ENCODE data around the gene IREB2.
A peak's percentile ranks its signal among the peaks of the same experiment; 100 is the strongest.

IREB2 gene, protein sequence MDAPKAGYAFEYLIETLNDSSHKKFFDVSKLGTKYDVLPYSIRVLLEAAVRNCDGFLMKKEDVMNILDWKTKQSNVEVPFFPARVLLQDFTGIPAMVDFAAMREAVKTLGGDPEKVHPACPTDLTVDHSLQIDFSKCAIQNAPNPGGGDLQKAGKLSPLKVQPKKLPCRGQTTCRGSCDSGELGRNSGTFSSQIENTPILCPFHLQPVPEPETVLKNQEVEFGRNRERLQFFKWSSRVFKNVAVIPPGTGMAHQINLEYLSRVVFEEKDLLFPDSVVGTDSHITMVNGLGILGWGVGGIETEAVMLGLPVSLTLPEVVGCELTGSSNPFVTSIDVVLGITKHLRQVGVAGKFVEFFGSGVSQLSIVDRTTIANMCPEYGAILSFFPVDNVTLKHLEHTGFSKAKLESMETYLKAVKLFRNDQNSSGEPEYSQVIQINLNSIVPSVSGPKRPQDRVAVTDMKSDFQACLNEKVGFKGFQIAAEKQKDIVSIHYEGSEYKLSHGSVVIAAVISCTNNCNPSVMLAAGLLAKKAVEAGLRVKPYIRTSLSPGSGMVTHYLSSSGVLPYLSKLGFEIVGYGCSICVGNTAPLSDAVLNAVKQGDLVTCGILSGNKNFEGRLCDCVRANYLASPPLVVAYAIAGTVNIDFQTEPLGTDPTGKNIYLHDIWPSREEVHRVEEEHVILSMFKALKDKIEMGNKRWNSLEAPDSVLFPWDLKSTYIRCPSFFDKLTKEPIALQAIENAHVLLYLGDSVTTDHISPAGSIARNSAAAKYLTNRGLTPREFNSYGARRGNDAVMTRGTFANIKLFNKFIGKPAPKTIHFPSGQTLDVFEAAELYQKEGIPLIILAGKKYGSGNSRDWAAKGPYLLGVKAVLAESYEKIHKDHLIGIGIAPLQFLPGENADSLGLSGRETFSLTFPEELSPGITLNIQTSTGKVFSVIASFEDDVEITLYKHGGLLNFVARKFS

DNA sequence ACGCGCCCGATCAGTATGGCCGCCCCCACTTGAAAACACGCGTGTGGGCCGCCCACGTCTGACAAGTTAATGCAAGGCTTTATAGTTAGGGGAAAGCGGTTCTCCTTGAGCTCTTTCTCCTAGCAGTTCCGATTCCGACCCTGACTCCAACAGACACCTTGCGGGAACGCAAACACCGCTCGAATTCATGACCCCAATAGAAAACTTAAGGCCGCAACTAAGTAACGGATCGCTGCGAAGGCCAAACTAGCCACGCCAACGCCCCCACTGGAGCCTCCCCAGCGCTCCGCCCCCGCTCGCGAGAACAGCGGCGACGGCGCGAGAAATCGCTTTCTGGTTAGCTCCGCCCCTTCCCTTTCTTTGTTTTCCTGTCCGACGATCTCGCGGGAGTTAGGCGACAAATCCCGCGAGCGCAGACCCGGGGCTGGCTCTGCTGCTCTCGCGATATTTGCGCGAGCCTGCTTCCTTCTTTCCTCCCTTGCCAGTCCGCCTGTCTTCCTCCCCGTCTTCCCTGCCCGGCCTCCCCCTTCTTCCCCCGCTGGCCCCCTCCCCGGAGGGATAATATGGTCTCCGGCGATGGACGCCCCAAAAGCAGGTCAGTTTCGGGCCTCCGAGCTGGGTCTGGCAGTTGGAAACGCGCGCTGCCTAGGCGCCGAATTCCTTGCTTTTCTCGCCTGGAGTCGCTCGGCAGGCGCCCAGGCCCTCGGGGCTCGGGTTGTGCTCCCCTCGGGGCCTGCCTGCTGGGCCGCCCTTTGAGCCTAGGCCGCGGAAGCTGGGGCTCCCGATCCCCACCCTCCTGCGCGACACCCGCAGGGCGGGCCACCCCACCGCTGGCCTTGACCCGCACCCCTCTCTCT is at the start of gene IREB2:
TSS of gene IREB2 (plus strand) at position 455 of the 857 bp plus-strand sequence. CDS start at position 577, 122 bp downstream.
- H3K27me3 Mint-ChIP-seq = no peaks in the 10 kb centered on the region
- H3K27ac Mint-ChIP-seq = peak within 1 kb of the TSS; percentile 84 to 98
- peaks cover 41% of the 10 kb centered on the region for H3K4me1 Mint-ChIP-seq
- peak; percentile 87 for ATAC-seq
- no peaks in the 10 kb centered on the region for H3K9me3 Mint-ChIP-seq
- H3K4me3 Mint-ChIP-seq = peak within 1 kb of the TSS; percentile 80 to 95
- DNase-seq = peak; percentile 99

DNA sequence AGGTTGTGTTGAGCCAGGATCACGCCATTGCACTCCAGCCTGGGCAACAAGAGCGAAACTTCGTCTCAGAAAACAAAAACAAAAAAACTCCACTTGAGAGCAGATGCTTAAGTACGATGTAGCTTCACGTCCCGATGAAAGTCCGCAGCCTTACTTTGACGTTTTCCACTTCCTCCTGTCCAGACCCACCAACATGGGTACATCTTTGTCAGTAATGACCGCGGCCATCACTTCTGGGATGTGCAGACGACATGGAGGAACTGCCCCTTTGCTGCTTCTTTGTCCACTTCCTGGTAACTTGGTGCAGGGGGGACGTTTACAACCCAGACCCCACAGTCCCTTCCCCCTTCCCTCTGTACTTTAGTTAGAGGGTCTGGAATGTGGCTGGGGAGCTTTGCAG is 49.2 kb upstream of the IREB2 start:
- no peaks in the 10 kb centered on the region for H3K4me1 Mint-ChIP-seq
- H3K4me3 Mint-ChIP-seq = no peak overlapping the region
- peaks cover 24% of the 10 kb centered on the region for H3K27me3 Mint-ChIP-seq
- H3K27ac Mint-ChIP-seq = no peak overlapping the region
- DNase-seq (no peak), ATAC-seq (no peak)
- no peaks in the 10 kb centered on the region for H3K9me3 Mint-ChIP-seq

DNA sequence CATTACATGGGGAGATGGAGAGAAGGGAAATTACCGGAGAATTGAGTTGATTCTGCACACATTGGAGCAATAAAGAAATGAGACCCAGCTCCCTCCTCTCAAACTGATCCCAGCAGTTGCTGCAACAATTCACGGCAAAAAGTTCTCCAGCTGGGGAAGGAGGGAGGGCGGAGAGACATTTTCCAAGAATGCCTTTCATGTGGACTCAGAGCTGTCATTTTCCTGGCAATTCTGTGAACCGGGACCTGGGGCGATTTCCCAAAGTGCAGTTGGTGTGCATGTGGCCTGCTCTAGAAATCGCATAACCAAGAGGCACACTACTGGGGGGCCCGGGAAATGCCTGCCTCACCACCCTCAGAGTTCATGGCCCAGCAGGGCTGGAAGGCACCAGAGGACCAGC is 48.7 kb upstream of the IREB2 start:
- ATAC-seq (no peak), DNase-seq (no peak)
- Mint-ChIP-seq H3K27me3 (peaks cover 24% of the 10 kb centered on the region), H3K9me3 (no peaks in the 10 kb centered on the region), H3K4me1 (no peaks in the 10 kb centered on the region), H3K4me3 (no peak overlapping the region), H3K27ac (no peak overlapping the region)

DNA sequence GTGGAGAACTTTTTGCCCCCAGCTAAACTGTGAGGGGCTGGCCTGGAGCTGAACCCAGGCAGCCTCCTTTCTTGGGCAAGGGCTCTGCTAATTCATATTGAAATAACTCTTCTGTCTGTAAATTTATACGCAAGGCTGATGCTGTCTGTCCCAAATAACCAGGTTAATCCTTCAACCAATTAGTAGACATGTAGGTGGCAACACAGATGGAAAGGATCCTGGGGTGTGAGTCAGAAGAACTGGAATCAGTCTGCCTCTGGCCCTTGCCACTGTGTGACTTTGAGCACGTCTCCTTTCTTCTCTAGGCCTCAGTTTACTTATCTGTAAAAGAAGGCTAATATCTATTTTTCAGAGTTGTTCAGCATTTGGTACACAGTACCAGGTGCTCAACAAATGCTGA is 48.3 kb upstream of the IREB2 start:
- Mint-ChIP-seq H3K9me3 (no peaks in the 10 kb centered on the region), H3K27ac (peak overlapping the region in 1 of 2 donors; percentile 43), H3K4me1 (no peaks in the 10 kb centered on the region), H3K4me3 (no peak overlapping the region), H3K27me3 (peaks cover 21% of the 10 kb centered on the region)
- DNase-seq (no peak), ATAC-seq (no peak)

DNA sequence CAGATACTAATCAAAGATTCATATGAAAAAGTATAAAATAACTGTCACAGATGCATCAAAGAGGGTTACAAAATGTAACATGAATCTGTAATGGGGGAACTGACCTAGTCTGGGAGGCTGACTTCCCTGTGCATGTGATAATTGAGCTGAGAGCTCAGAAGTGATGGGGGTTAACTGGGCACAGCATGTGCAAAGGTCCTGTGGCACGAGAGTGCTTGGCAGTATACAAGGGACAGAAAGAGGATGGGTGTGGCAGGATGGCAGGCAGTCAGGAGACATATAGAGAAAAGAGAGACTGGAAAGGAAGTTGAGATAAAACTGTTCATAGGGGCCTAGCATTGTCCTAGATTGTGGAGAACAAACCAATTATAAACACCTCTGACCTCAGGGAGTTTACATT is 47.8 kb upstream of the IREB2 start:
- Mint-ChIP-seq H3K4me1 (no peaks in the 10 kb centered on the region), H3K4me3 (no peak overlapping the region), H3K27me3 (peaks cover 16% of the 10 kb centered on the region), H3K27ac (peak overlapping the region in 1 of 2 donors; percentile 8), H3K9me3 (no peaks in the 10 kb centered on the region)
- DNase-seq (no peak), ATAC-seq (no peak)

DNA sequence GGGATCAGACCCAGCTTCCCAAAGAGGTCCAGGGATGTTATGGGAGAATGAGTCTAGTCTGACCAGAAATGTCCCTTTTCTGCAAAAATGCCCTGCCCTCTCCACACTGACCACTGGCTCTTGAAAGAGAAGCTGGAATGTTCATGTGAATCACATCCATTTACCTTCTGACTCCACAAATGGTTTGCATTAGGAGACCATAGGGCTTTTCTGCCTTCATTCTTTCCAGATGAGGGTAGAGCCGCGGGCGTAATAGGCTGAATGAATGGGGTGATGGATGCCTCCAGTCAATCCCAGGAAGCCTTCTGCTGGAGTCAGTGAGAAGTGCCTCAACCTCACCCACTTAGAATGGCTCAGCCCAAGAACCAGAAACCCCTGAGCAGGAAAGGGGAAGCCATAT is 47.2 kb upstream of the IREB2 start:
- Mint-ChIP-seq H3K27ac (no peak overlapping the region), H3K27me3 (peaks cover 10% of the 10 kb centered on the region), H3K4me1 (no peaks in the 10 kb centered on the region), H3K9me3 (no peaks in the 10 kb centered on the region), H3K4me3 (no peak overlapping the region)
- DNase-seq = no peak
- no peak for ATAC-seq

DNA sequence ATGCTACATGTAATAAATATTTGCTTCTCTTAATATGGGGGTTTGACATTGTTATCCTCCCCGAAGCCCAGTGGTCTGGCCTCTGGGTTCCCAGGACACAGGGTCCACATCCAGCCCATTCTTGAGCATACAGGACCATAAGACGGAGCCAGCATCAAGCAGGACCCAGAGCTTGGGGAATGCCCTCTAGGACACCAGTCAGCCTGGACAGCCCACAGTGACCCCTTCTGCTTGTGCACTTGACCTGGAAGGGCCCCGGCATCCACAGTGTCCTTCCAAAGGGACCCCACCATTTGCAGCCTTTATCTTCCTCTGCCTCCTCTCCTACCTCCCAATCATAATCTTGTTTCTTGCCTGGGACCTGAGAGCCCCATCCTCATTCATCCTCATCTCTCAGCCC is 46.2 kb upstream of the IREB2 start:
- H3K4me3 Mint-ChIP-seq = no peak overlapping the region
- no peaks in the 10 kb centered on the region for H3K9me3 Mint-ChIP-seq
- no peaks in the 10 kb centered on the region for H3K4me1 Mint-ChIP-seq
- no peak overlapping the region for H3K27ac Mint-ChIP-seq
- DNase-seq (no peak), ATAC-seq (no peak)
- peaks cover under 1% of the 10 kb centered on the region for H3K27me3 Mint-ChIP-seq

DNA sequence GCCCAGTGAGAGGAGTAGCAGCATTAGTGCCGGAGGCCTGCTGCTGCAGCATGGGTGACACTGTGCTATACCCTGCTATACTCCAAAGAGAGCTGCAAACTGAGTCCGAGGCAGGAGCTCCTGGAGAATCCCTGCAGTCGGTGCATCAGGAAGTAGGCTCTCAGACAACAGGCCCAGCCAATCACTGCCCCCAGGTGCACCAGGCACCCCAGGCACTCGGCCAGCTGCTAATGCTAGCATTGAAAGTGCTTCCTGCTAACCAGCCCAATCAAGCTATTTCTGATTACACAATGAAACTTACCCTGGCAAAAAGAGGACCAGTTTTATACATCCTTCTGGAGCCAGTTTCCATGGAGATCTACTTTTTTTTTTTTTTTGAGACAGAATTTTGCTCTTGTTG is 45.6 kb upstream of the IREB2 start:
- Mint-ChIP-seq H3K4me1 (no peaks in the 10 kb centered on the region), H3K9me3 (no peaks in the 10 kb centered on the region), H3K27ac (no peak overlapping the region), H3K27me3 (no peaks in the 10 kb centered on the region), H3K4me3 (no peak overlapping the region)
- no peak for DNase-seq
- ATAC-seq = no peak

DNA sequence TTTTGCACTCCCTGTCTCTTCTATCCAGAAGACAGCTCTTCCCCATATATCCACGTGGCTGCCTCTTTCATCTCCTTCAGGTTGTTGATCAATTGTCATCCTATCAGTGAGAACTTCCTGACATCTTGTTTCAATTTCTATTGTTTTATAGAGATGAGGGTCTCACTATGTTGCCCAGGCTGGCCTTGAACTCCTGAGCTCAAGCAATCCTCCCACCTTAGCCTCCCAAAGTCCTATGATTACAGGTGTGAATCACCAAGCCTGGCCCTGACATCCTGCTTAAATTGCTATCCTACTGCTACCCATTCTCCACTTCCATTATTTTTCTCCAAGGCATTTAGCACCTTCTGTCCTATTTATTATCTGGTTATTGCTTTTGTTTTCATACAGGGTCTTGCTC is 44.9 kb upstream of the IREB2 start:
- Mint-ChIP-seq H3K27ac (no peak overlapping the region), H3K4me3 (no peak overlapping the region), H3K9me3 (no peaks in the 10 kb centered on the region), H3K27me3 (no peaks in the 10 kb centered on the region), H3K4me1 (no peaks in the 10 kb centered on the region)
- ATAC-seq (no peak), DNase-seq (no peak)

DNA sequence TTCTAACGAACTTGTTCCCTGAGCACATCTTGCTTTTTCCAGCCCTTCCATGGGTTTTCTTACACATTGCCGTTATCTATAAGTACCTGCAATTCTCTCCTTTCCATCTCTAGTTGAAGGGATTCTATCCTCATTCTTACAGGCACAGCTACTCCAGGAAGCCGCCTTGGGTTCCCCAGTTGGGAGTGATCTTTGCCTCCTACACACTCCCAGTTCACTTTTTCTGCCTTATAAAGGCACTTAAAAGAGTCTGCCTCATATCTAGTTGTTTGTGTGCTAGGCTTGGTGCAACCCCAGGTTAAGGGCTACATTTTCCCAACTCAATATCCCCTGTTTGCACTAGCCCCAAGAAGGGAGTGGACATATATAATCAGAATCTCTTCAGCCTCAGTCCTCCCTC is 44.0 kb upstream of the IREB2 start:
- DNase-seq (no peak), ATAC-seq (no peak)
- no peaks in the 10 kb centered on the region for H3K27me3 Mint-ChIP-seq
- H3K27ac Mint-ChIP-seq = peak overlapping the region in 1 of 2 donors; percentile 33
- H3K4me3 Mint-ChIP-seq = no peak overlapping the region
- H3K4me1 Mint-ChIP-seq = no peaks in the 10 kb centered on the region
- no peaks in the 10 kb centered on the region for H3K9me3 Mint-ChIP-seq

DNA sequence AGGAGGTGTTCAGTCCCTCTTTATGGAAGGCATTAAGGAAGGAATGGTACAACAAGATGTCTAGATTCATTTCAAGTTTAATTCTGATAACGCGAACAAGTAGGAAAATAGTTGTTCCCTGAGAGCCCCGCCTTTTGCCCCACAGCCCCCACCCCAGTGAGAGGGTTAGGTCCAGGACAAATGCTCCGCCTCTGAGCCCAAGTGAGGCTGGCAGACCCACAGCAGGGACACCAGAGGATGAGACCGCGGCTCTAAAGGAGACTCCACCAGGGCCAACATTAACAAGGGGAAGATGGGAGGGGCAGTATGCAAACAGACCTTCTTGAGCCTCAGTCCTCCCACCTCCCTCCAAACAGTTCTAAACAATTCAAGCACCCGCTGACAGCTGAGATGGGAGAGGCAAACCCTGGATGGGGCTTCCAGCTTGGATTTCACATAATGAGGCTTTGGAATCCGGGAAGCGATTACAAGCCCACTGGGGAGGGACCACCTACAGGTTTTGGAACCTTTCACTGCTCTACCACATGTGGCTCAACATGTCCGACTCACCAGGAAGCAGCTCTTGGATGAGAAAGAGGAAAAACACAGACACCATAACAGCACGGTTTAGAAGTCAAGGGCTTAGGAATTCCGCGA is 42.9 kb upstream of the IREB2 start:
- H3K27me3 Mint-ChIP-seq = no peaks in the 10 kb centered on the region
- ATAC-seq (no peak), DNase-seq (no peak)
- no peaks in the 10 kb centered on the region for H3K9me3 Mint-ChIP-seq
- H3K27ac Mint-ChIP-seq = peak overlapping the region in 1 of 2 donors; percentile 66
- H3K4me3 Mint-ChIP-seq = no peak overlapping the region
- no peaks in the 10 kb centered on the region for H3K4me1 Mint-ChIP-seq

DNA sequence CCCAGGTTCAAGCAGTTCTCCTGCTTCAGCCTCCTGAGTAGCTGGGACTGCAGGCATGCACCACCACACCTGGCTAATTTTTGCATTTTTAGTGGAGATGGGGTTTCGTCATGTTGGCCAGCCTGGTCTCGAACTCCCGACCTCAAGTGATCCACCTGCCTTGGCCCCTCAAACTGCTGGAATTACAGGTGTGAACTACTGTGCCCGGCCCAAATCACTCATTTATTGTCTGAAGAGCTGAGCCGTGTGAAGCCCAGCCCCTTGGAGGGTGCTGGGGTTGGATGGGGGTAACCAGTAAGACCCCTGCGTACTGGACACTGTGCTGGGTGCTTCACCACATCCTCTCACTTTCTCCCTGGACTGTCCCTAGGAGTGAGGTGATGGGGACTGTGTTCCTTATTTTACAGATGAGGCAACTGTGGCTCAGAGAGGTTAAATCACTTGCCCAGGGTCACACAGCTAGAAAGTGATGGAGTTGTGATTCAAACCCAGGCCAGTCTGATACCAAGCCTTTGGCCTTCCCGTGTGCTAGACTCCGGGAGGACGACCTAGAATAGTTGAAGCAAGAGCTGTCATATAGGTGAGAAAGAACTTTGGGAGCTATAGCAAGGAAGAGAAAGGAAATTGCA is 41.7 kb upstream of the IREB2 start:
- H3K4me1 Mint-ChIP-seq = no peaks in the 10 kb centered on the region
- ATAC-seq (no peak), DNase-seq (no peak)
- H3K9me3 Mint-ChIP-seq = no peaks in the 10 kb centered on the region
- no peak overlapping the region for H3K4me3 Mint-ChIP-seq
- peak overlapping the region in 1 of 2 donors; percentile 7 for H3K27ac Mint-ChIP-seq
- H3K27me3 Mint-ChIP-seq = no peaks in the 10 kb centered on the region

DNA sequence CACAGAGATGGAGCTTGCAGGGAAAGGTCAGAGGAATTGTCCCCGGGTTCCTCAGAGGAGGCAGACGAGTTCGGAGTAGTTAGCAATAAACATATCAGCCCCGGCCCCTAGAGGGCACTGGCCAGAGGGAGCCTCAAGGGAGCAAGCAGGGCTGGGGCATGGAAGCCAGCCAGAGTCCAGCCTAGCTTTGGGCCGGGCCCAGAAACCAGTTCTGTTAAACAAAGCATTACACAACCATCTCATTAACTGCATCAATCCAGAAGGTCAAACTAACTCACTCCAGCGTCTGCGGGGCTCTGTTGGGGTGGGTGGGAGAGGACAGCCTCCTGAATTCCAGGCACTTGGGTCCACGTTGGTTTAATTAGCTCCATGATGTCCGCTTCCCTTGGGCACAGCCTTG is 41.0 kb upstream of the IREB2 start:
- no peak for DNase-seq
- H3K4me3 Mint-ChIP-seq = no peak overlapping the region
- H3K27ac Mint-ChIP-seq = no peak overlapping the region
- no peaks in the 10 kb centered on the region for H3K4me1 Mint-ChIP-seq
- no peaks in the 10 kb centered on the region for H3K9me3 Mint-ChIP-seq
- no peak for ATAC-seq
- no peaks in the 10 kb centered on the region for H3K27me3 Mint-ChIP-seq

DNA sequence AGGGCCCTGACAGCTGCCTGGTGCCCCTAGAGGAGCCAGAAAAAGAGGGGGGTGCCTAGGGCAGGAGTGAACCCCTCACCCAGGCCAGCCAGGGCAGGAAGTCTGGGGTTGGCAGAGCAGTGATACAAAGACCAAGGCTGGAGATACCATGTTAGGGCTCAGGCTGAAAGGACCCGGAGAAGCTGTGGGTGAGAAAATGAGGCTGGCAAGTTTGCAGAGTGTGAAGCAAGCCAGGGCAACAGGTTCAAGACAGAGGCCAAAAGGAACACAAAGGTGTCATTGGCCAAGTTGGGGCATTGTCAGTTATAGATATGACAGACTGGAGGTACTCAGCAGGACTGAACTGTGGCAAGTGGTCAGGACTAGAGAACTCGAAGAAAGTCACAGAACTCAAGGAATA is 40.6 kb upstream of the IREB2 start:
- no peak for ATAC-seq
- Mint-ChIP-seq H3K4me1 (no peaks in the 10 kb centered on the region), H3K9me3 (no peaks in the 10 kb centered on the region), H3K27ac (no peak overlapping the region), H3K4me3 (no peak overlapping the region), H3K27me3 (no peaks in the 10 kb centered on the region)
- DNase-seq = no peak
